ENCODE data around the gene TUT4. TPM values are rescaled to one million over a fixed set of nuclear protein-coding genes. Genes with fewer than 3 reads are reported as not detected.

Gene TUT4
- total and polyA plus RNA-seq, 12 donors: 16.9 to 40.6 (median 31.5) TPM

DNA sequence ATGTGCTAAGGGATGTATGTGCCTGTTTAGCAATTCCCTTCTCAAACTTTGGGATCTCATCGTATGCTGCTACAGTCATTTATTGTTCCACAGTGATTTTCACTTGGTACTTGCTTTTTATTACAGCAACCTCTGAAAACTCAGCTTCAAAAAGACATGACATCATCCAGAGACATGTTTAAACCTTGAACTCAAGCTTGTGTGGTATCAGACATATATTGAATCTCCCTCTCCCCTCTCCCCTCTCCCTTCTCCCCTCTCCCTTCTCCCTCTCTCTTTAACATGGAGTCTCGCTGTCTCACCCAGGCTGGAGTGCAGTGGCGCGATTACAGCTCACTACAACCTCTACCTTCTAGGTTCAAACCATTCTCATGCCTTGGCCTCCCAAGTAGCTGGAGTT is 19.5 kb upstream of the TUT4 start:
- H3K27ac ChIP-seq: no peak overlapping the region
- WGBS, 2 donors: 96 to 100% methylated on average over 4 of the region's 4 CpGs
- intact Hi-C loops (cut with DNase I): no loop called here
- peaks cover 0 to under 1% (median 0%) of the 10 kb centered on the region in 7 donors for H3K27me3 ChIP-seq
- DNase-seq (no peak), ATAC-seq (no peak)
- no peak overlapping the region for H3K4me3 ChIP-seq
- peaks cover 0 to 5% (median 0%) of the 10 kb centered on the region in 11 donors for H3K9me3 ChIP-seq
- TF ChIP-seq, protein P1, sequence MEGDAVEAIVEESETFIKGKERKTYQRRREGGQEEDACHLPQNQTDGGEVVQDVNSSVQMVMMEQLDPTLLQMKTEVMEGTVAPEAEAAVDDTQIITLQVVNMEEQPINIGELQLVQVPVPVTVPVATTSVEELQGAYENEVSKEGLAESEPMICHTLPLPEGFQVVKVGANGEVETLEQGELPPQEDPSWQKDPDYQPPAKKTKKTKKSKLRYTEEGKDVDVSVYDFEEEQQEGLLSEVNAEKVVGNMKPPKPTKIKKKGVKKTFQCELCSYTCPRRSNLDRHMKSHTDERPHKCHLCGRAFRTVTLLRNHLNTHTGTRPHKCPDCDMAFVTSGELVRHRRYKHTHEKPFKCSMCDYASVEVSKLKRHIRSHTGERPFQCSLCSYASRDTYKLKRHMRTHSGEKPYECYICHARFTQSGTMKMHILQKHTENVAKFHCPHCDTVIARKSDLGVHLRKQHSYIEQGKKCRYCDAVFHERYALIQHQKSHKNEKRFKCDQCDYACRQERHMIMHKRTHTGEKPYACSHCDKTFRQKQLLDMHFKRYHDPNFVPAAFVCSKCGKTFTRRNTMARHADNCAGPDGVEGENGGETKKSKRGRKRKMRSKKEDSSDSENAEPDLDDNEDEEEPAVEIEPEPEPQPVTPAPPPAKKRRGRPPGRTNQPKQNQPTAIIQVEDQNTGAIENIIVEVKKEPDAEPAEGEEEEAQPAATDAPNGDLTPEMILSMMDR (IDR thresholded peaks at IDR 0.05): no peak
- H3K4me1 ChIP-seq: peaks cover 0 to 19% (median 0%) of the 10 kb centered on the region in 9 donors
- H3K36me3 ChIP-seq: no peaks in the 10 kb centered on the region

GRCh38 chr1:52571783-52572182 is 18.9 kb upstream of the TUT4 start:
- 71 to 75% methylated on average over 1 of the region's 1 CpG for WGBS, 2 donors
- H3K36me3 ChIP-seq: no peaks in the 10 kb centered on the region
- H3K9me3 ChIP-seq: peaks cover 0 to 5% (median 0%) of the 10 kb centered on the region in 11 donors
- DNase-seq (no peak), ATAC-seq (no peak)
- TF ChIP-seq, protein P1 (IDR thresholded peaks at IDR 0.05): no peak
- peaks cover 0 to 19% (median 0%) of the 10 kb centered on the region in 9 donors for H3K4me1 ChIP-seq
- no peak overlapping the region for H3K4me3 ChIP-seq
- H3K27ac ChIP-seq: no peak overlapping the region
- H3K27me3 ChIP-seq: peaks cover 0 to 6% (median 0%) of the 10 kb centered on the region in 7 donors
- intact Hi-C loops (cut with DNase I): no loop called here

- 46 to 56% methylated on average over 7 of the region's 7 CpGs for WGBS, 2 donors
- ATAC-seq (peak in 4 of 8 donors; percentile 25 to 46 (median 34)), DNase-seq (no peak)
- peaks cover 0 to 10% (median 0%) of the 10 kb centered on the region in 7 donors for H3K27me3 ChIP-seq
- H3K27ac ChIP-seq: peak overlapping the region in 4 of 10 donors; percentile 4 to 48 (median 32)
- intact Hi-C loops (cut with DNase I): no loop called here
- no peaks in the 10 kb centered on the region for H3K36me3 ChIP-seq
- H3K4me1 ChIP-seq: peaks cover 0 to 19% (median 0%) of the 10 kb centered on the region in 9 donors
- no peak overlapping the region for H3K4me3 ChIP-seq
- peaks cover 0 to 5% (median 0%) of the 10 kb centered on the region in 11 donors for H3K9me3 ChIP-seq
- TF ChIP-seq, protein P1 (IDR thresholded peaks at IDR 0.05): no peak
These were observed 16.7 kb upstream of the TUT4 start for GRCh38 chr1:52569449-52570210.

GRCh38 chr1:52567943-52568342 is 15.1 kb upstream of the TUT4 start:
- Histone ChIP-seq H3K9me3 (peaks cover 0 to 5% (median 0%) of the 10 kb centered on the region in 11 donors), H3K27ac (no peak overlapping the region), H3K36me3 (no peaks in the 10 kb centered on the region), H3K27me3 (peaks cover 0 to 10% (median 0%) of the 10 kb centered on the region in 7 donors), H3K4me1 (peaks cover 0 to 19% (median 0%) of the 10 kb centered on the region in 9 donors), H3K4me3 (no peak overlapping the region)
- 60 to 62% methylated on average over 5 of the region's 5 CpGs for WGBS, 2 donors
- intact Hi-C loops (cut with DNase I): no loop called here
- DNase-seq (no peak), ATAC-seq (no peak)
- TF ChIP-seq, protein P1 (IDR thresholded peaks at IDR 0.05): no peak

Data from heart right ventricle (tissue), 16 donors.